HepG2 (cell line): ENCODE data around the gene ATG2A. TPM values are rescaled to one million over a fixed set of nuclear protein-coding genes. Genes with fewer than 3 reads are reported as not detected.

Source experiments
- DZIP1 ChIP-seq: sonication (generic); formaldehyde crosslinking; IDR thresholded peaks from 2 replicates; pipeline ENCODE4 v1.5.0; 2020; ENCODE audit warnings: mild to moderate bottlenecking, missing genetic modification reagents
- FOXC1 ChIP-seq: sonication (generic); formaldehyde crosslinking; IDR thresholded peaks from 2 replicates; pipeline ENCODE4 v1.8.0; 2022; ENCODE audit warnings: mild to moderate bottlenecking, missing genetic modification reagents, borderline replicate concordance
- GATAD2A ChIP-seq: IDR thresholded peaks from 2 replicates; pipeline ENCODE4 v1.6.1; 2016
- MAX ChIP-seq: IDR thresholded peaks from 2 replicates; pipeline ENCODE4 v1.6.1; 2012; ENCODE audit warnings: inconsistent platforms
- NCOR1 ChIP-seq: fragments of 200-600 bp; sonication (generic); IDR thresholded peaks from 2 replicates; pipeline ENCODE4 v1.7.0; 2017; ENCODE audit warnings: antibody characterized with exemption, low read length, borderline replicate concordance
- PHF21A ChIP-seq: sonication (generic); formaldehyde crosslinking; IDR thresholded peaks from 2 replicates; pipeline ENCODE4 v1.5.0; 2020; ENCODE audit warnings: mild to moderate bottlenecking, missing genetic modification reagents
- RARA ChIP-seq: IDR thresholded peaks from 2 replicates; pipeline ENCODE4 v1.6.1; 2016; ENCODE audit warnings: missing genetic modification reagents, missing compliant biosample characterization
- RBFOX2 ChIP-seq: fragments of 200-400 bp; formaldehyde crosslinking; IDR thresholded peaks from 2 replicates; pipeline ENCODE4 v1.6.1; 2017; ENCODE audit warnings: low read depth, mild to moderate bottlenecking, low read length
- REPIN1 ChIP-seq: sonication (generic); formaldehyde crosslinking; IDR thresholded peaks from 2 replicates; pipeline ENCODE4 v1.8.0; 2022; ENCODE audit warnings: missing genetic modification reagents, low read depth, mild to moderate bottlenecking, borderline replicate concordance
- TARDBP ChIP-seq: sonication (generic); formaldehyde crosslinking; IDR thresholded peaks from 2 replicates; pipeline ENCODE4 v1.8.0; 2022; ENCODE audit warnings: mild to moderate bottlenecking, missing genetic modification reagents
- ZBTB34 ChIP-seq: sonication (generic); formaldehyde crosslinking; IDR thresholded peaks from 2 replicates; pipeline ENCODE4 v1.8.0; 2022; ENCODE audit warnings: mild to moderate bottlenecking, missing genetic modification reagents
- ZNF383 ChIP-seq: sonication (generic); formaldehyde crosslinking; IDR thresholded peaks from 2 replicates; pipeline ENCODE4 v1.4.0; 2020; ENCODE audit warnings: missing genetic modification reagents, mild to moderate bottlenecking, borderline replicate concordance
- ZNF441 ChIP-seq: sonication (generic); formaldehyde crosslinking; IDR thresholded peaks from 2 replicates; pipeline ENCODE4 v1.7.0; 2021; ENCODE audit warnings: missing genetic modification reagents, borderline replicate concordance
- ZNF598 ChIP-seq: sonication (generic); formaldehyde crosslinking; IDR thresholded peaks from 2 replicates; pipeline ENCODE4 v1.5.1; 2020; ENCODE audit warnings: mild to moderate bottlenecking, missing genetic modification reagents, borderline replicate concordance
- ZNF687 ChIP-seq: sonication (generic); formaldehyde crosslinking; IDR thresholded peaks from 2 replicates; pipeline ENCODE4 v1.5.1; 2020; ENCODE audit warnings: mild to moderate bottlenecking, missing genetic modification reagents, moderate library complexity
- ZNF768 ChIP-seq: sonication (generic); formaldehyde crosslinking; IDR thresholded peaks from 2 replicates; pipeline ENCODE4 v1.4.0; 2020; ENCODE audit warnings: missing genetic modification reagents
- ZNF776 ChIP-seq: sonication (generic); formaldehyde crosslinking; IDR thresholded peaks from 2 replicates; pipeline ENCODE4 v1.4.0; 2020; ENCODE audit warnings: mild to moderate bottlenecking, missing genetic modification reagents
- ZZZ3 ChIP-seq: sonication (generic); formaldehyde crosslinking; IDR thresholded peaks from 2 replicates; pipeline ENCODE4 v1.4.0; 2020; ENCODE audit warnings: missing genetic modification reagents, mild to moderate bottlenecking, borderline replicate concordance
- polyA plus RNA-seq, 8 experiments: library from polyadenylated mRNA; depleted of rRNA in 3 of 8; stranded (reverse) in 7 of 8; unstranded in 1 of 8; fragments of >200 nt; fragmentation: Illumina TruSeq in 4 of 8; extraction: Trizol in 4 of 8; gene quantifications; 2 replicates each; pipeline versions ENCODE4 v1.2.1 to v1.2.3, GENCODE V29; 2011 to 2016; ENCODE audit warnings: low read depth in 4 of 8, missing spikeins in 1 of 8, mixed read lengths in 1 of 8; ENCODE audit not compliant: insufficient read depth in 1 of 8
- total RNA-seq, 5 experiments: library from RNA; depleted of rRNA; stranded (reverse); fragments of >200 nt; fragmentation: Illumina TruSeq; extraction: Trizol; gene quantifications; 2 replicates each; pipeline ENCODE4 v1.2.3, GENCODE V29; 2016; ENCODE audit warnings: low read depth in 1 of 5
- TF ChIP-seq, protein P1 (sequence below): IDR thresholded peaks from 2 replicates; pipeline ENCODE4 v1.6.1; 2016; ENCODE audit warnings: control low read depth

The ATG2A gene
- total and polyA plus RNA-seq, 2 of the 13 experiments (the other 11 are each of a cell fraction or from before 2014, with no cell fraction given) = 6.7 to 8.0 TPM

DNA sequence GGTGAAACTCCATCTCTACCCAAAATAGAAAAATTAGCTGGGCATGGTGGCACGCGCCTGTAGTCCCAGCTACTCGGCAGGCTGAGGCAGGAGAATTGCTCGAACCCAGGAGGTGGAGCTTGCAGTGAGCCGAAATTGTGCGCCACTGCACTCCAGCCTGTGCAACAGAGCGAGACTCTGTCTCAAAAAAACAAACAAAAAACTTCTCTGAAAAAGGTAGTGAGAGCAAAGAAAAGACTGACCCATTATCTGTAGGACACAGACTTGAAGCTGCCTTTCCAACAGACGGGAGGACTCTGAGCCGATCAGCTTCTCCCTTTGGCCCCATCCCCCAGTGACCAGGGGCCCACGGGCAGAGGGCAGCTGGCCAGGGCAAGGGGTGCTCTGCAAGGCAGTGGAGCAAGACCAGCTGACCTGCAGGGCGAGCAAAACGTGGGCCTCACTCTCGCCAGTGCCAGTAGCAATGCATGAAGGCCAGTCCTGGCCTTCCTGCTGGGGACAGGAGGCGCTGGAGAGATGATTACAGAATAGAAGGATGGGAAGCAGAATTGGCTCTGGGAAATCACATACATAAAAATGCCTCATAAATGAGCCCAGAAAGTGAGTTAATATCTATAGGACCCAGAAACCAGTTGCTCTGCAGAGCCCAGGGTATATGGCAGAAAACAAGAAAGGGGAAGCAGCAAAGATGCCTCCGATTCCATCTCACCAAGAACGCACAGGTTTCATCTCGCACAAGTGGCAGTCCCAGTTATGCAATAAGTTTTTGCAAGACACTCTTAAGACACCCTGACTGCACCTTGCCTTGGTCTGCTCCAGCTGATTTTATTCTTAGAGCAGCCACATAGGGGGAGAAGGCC, 41.4 kb downstream of the ATG2A start (continued):
- TF ChIP-seq ZBTB34 (no peak), RARA (CRISPR knock-in tag) (0 out of 2 replicates have a peak, but pooled peaks have one; percentile 41), ZZZ3 (no peak), ZNF441 (CRISPR knock-in tag) (no peak), ZNF383 (CRISPR knock-in tag) (no peak), DZIP1 (no peak), GATAD2A (peak; percentile 38; the same call in 1 of the 2 replicates), REPIN1 (0 out of 2 replicates have a peak, but pooled peaks have one; percentile 35), ZNF598 (CRISPR knock-in tag) (no peak), MAX (peak; percentile 44; the same call in 1 of the 2 replicates), FOXC1 (CRISPR knock-in tag) (no peak), ZNF687 (CRISPR knock-in tag) (peak; percentile 75), TARDBP (CRISPR knock-in tag) (0 out of 2 replicates have a peak, but pooled peaks have one; percentile 22), PHF21A (no peak), ZNF776 (no peak), ZNF768 (CRISPR knock-in tag) (peak; percentile 21; the same call in 1 of the 2 replicates), NCOR1 (no peak), RBFOX2 (0 out of 2 replicates have a peak, but pooled peaks have one; percentile 16)
- TF ChIP-seq, protein P1, sequence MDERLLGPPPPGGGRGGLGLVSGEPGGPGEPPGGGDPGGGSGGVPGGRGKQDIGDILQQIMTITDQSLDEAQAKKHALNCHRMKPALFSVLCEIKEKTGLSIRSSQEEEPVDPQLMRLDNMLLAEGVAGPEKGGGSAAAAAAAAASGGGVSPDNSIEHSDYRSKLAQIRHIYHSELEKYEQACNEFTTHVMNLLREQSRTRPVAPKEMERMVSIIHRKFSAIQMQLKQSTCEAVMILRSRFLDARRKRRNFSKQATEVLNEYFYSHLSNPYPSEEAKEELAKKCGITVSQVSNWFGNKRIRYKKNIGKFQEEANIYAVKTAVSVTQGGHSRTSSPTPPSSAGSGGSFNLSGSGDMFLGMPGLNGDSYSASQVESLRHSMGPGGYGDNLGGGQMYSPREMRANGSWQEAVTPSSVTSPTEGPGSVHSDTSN (CRISPR knock-in tag) = no peak
